Activated CD4-positive, alpha-beta T cell treated with anti-CD3 and anti-CD28 coated beads for 24 hours (primary cell): ENCODE measurements around the gene COPB2.
"Not testable (repeated sequence)": the region's sequence is repeated elsewhere in the genome, so short reads cannot be mapped to it uniquely, and the experiment has no call there.

Source experiments
- DNase-seq, 2 donors: peaks; one replicate each; pipeline ENCODE4 v3.0.0-alpha.2; 2020; ENCODE audit warnings: low read depth in 2 of 2

COPB2 gene

DNA sequence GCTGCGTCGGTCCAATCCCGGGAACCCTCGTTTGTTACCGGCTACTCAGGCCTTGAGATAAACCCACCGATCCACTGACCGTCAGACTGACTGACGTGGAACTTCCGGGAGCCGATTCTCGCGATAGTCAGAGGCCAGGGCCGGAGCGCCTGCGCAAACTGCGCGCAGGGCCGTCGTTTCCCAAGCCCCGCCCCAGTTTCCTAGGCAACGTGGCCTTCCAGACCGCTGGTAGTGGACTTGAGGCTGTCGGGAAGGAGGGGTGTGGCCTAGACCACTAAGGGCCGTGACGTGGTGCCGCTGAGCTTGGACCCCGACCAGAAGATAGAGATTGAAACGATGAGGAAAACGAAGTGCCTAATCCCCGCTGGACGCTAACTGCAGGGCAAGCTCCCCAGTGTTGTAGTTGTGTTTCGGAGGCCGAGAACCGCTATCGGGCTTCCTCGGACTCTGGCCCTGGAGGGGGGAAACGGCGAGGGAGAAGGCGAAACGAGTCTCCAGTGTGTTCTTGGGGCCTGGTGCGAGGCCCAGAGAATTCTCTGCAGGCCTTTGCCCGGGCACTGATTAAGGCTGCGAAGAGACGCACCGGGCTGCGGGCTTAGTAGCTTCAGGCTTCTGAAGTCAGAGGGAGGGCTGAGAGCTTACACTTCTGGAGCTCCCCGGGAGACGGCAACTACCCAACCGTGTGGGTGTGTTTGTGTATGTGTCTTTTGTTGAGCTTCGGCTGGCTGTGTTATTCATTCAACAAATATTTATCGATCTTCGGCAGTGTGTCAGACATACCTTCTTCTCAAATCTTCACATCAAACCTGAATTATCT is at the start of gene COPB2:
COPB2 (minus strand) TSS at position 96 of the 817 bp plus-strand sequence. CDS start 97 bp downstream, outside the sequence.
- peak; percentile 94 to 98 for DNase-seq

- DNase-seq, result no peak
Measured at GRCh38 chr3:139434764-139435307, 45.4 kb upstream of the COPB2 start.

- no peak for DNase-seq
Measured at GRCh38 chr3:139434228-139434627, 44.8 kb upstream of the COPB2 start.

- DNase-seq, result no peak
Measured at GRCh38 chr3:139433089-139433488, 43.6 kb upstream of the COPB2 start.

DNA sequence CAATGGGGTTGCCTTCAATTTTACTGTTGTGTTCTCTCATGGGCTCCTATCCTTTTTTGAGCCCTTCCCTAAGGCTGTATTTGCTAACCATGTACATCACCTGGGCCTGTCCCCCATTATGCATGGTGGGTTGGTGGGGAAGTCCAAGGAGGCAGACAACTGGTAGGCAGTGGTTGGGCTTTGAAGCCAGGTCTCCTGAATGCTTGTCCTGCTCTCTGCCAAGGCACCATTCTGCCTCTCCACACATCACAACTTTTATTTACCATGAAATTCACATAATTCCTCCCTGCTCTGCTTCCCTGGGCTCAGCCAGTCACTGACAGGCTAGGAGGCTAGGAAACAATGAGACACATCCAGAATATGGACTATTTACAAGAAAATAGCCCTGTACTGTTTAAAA is 41.0 kb upstream of the COPB2 start:
- no peak for DNase-seq

- peak in 1 of 2 donors; percentile 1 for DNase-seq
Measured at GRCh38 chr3:139427283-139428060, 38.0 kb upstream of the COPB2 start.

- DNase-seq, result no peak
Measured at GRCh38 chr3:139425745-139426400, 36.4 kb upstream of the COPB2 start.

GRCh38 chr3:139423232-139423631 is 33.8 kb upstream of the COPB2 start:
- no peak for DNase-seq

DNA sequence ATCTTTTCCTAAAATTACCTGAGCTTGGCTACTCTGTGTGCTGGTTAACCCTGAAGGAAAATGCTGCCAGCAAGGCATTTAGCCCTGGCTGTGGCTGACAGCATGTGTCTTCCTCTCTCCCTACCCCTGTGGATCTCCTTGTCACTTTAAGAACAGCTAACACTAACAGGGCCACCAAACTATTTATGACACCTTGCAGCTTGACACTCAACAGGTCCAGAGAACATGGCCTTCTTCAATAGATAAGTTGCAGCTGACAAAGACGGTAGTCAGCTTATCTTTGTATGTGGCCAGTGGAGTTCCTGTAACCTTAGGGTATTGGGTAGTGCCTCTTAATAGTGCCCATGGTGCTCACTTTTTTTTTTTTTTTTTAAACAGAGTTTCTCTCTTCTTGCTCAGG is 32.0 kb upstream of the COPB2 start:
- no peak for DNase-seq

DNA sequence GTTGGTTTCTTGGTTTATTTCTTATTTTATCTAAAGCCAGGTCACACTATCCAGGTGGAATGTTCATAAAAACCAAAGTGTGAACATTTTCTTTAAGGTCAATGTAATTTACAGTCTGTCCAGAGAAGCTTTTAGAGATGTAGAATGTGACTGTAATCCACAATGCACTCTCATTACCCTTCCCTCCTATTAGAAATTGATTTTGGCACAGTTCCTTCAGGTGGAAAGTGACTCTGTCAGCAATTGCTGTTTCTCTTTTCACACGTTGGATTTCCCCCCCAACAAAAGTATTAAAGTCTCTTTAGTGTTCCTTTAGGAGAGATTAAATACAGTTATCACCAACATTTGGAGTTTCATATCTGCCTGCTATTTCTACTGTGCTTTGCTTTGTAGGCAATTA is 31.6 kb upstream of the COPB2 start:
- DNase-seq, result no peak

GRCh38 chr3:139418144-139418543 is 28.7 kb upstream of the COPB2 start:
- DNase-seq, result no peak

DNA sequence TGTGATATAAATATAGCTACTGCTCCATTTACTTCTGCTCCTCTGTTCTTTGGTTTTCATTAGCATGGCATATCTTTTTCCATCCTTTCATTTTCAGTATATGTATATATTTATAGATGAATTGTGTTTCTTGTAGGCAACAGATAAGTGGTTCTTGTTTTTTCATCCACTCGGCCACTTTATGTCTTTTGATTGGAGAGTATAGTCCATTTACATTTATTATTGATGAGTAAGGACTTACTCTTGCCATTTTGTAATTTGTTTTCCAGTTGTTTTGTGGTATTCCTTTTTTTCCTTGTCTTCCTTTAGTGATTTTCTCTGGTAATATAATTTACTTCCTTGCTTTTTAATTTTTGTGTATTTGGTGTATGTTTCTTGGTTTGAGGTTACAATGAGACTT is 26.8 kb upstream of the COPB2 start:
- DNase-seq, result no peak

DNA sequence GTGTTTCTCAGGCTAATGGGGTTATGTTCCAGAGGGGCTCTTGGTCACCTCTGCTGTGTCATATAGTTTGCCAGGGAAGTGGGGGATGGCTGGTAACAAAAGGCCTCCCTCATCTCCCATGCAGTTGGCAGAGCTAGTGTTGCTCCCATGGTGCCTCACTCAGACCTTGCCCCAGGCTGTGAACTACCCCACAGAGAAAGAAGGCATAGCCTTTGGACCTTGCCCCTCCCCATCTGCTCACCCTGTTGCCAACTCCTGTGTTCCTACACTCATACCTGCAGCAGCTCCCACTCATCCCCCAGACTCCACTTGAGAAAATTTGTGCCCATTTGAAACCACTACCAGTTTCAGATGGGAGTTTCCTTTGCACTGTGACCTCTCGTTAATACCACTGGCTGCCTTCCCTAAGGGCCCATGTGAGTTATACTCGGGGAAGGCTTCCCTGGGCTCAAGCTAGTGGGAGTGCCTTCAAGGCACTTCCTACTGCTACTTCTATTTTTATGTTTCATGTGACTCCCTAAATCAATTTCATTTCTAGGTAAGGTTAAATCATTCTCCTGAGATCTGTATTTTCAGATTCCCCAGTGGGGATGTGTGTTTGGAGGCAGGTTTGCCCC is 25.3 kb upstream of the COPB2 start:
- DNase-seq, result no peak

DNA sequence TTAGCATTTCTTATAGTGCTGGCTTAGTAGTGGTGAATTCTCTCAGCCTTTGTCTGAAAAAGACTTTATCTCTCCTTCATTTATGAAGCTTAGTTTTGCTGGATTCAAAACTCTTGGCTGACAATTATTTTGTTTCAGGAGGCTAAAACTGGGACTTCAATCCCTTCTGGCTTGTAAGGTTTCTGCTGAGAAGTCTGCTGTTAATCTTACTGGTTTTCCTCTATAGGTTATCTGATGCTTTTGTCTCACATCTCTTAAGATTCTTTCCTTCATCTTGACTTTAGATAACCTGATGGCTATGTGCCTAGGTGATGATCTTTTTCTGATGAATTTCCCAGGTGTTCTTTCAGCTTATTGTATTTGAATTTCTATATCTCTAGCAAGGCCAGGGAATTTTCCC is 23.4 kb upstream of the COPB2 start:
- not testable (repeated sequence) for DNase-seq

DNA sequence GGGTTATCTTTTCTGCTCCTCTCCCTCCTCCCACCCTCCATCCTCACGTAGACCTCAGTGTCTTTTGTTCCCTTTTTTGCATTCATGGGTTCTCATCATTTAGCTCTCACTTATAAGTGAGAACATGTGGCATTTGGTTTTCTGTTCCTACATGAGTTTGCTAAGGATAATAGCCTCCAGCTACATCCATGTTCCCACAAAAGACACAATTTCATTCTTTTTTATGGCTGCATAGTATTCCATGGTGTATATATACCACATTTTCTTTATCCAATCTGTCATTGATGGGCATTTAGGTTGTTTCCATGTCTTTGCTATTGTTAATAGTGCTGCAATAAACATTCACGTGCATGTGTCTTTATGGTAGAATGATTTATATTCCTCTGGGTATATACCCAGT is 11.7 kb upstream of the COPB2 start:
- not testable (repeated sequence) for DNase-seq

GRCh38 chr3:139396707-139397106 is 7.3 kb upstream of the COPB2 start:
- DNase-seq, result no peak

GRCh38 chr3:139394116-139394515 is 4.7 kb upstream of the COPB2 start:
- DNase-seq, result no peak

DNA sequence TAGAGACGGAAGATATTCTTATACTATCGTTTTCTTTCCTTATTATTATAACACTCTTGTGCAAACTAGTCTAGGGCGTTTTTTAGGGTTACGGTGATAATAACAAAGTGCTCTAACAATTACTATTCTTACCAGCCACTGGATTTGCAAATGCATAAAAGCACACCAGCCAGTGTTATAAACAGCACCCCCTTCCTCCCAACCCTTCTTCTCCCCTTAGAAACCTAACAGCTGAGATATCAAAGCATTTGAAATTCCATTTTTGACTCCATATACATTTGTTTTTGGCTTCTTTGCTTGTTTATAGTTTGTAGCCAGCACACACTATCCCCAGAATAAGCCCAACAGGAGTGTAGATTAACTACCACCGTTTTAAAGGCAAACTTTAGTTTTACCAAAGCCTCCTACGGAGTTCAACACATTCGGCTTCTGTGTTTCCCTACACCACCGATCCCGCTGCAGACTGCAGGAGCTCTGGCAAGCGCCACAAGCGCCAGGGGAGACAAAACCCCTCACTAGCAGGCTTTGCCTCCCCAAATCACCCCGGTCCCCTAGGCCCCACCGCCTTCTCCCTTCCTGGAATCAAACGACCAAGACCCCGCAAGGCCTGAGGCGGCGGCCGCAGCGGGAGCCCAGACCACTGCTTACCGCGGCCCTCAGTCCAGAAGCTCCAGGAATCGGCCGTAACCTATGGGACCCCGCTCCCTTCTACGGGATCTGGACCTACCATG is 461 bp downstream of the COPB2 start:
- DNase-seq, result peak in 1 of 2 donors; percentile 11

- DNase-seq, result no peak
Measured at GRCh38 chr3:139388077-139388476, 1.4 kb downstream of the COPB2 start.

GRCh38 chr3:139382291-139382690 is 7.2 kb downstream of the COPB2 start:
- not testable (repeated sequence) for DNase-seq

GRCh38 chr3:139380575-139380974 is 8.9 kb downstream of the COPB2 start:
- no peak for DNase-seq
